Upper lobe of right lung (tissue), 1 donor: ENCODE data around the gene IFNG. TPM values are rescaled to one million over a fixed set of nuclear protein-coding genes. Genes with fewer than 3 reads are reported as not detected.
A peak's percentile ranks its signal among the peaks of the same experiment; 100 is the strongest.
"Not testable (repeated sequence)": the region's sequence is repeated elsewhere in the genome, so short reads cannot be mapped to it uniquely, and the experiment has no call there.

Source experiments
- ATAC-seq: fragments of 200-7000 bp; cut with Tn5 transposase; one replicate; pipeline ENCODE4 v1.9.1; 2020; ENCODE audit warnings: mild to moderate bottlenecking, moderate library complexity
- DNase-seq: peaks from one replicate; pipeline ENCODE4 v3.0.0-alpha.2; 2020
- H3K27ac ChIP-seq: fragments of 200-600 bp; one replicate; pipeline ENCODE4 v1.8.0; 2022
- H3K27me3 ChIP-seq: fragments of 200-600 bp; one replicate; pipeline ENCODE4 v1.8.0; 2022; ENCODE audit warnings: mild to moderate bottlenecking
- H3K36me3 ChIP-seq: fragments of 200-600 bp; one replicate; pipeline ENCODE4 v1.8.0; 2022
- H3K4me1 ChIP-seq: fragments of 200-600 bp; one replicate; pipeline ENCODE4 v1.8.0; 2022
- H3K4me3 ChIP-seq: fragments of 200-600 bp; one replicate; pipeline ENCODE4 v1.8.0; 2022; ENCODE audit warnings: mild to moderate bottlenecking
- H3K9me3 ChIP-seq: fragments of 200-600 bp; one replicate; pipeline ENCODE4 v1.8.0; 2022
- intact Hi-C: fragments of 100-400 bp; cut with DNase I; formaldehyde crosslinking; loops from one replicate; pipeline ENCODE4 v1.11.0; 2022
- total RNA-seq: library from RNA; stranded (reverse); fragmentation: NEBNext Ultra II Directional; extraction: Animal tissue kit (Norgen Biotek cat#: 25700); gene quantifications from one replicate; pipeline ENCODE4 v1.2.1, GENCODE V29; 2021
- TF ChIP-seq, protein P1 (sequence below): fragments of 200-600 bp; IDR thresholded peaks from one replicate; pipeline ENCODE4 v1.8.0; 2022; ENCODE audit warnings: antibody characterized with exemption
- donor health status: DM: no; HTN: yes; CAD: no; lungs with severe emphysema.

IFNG gene
- total RNA-seq, 1 donor from 2014 or later: not detected

DNA sequence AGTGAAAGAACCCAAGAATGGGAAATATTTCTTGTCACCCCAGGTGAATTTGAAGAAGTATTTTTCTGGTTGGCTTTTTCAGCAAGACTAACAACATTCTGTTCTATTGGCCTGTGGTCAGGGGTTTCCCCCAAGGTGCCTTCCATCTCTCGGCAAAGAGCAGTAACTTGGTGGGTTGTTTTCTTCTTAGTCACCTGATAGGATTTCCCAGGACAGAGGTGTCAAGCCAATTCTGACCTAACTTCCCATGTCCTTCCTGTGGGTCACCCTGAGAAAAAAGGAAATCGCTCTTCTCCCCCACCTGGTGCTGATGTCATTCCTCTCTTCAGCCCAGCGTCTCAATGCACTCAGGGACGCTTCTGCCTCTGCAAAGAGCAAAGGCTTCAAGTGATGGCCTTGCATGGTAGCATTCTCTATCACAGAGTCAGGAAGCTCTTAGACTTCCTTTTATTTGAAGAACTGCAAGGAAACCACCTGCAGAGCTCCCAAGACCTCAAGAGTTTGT lies 16.1 kb upstream of the IFNG start:
- no peaks in the 10 kb centered on the region for H3K27me3 ChIP-seq
- no peaks in the 10 kb centered on the region for H3K4me1 ChIP-seq
- intact Hi-C loops: no loop called here
- H3K4me3 ChIP-seq: no peak overlapping the region
- ATAC-seq (peak; percentile 30), DNase-seq (no peak)
- H3K36me3 ChIP-seq: no peaks in the 10 kb centered on the region
- no peak overlapping the region for H3K27ac ChIP-seq
- TF ChIP-seq, protein P1, sequence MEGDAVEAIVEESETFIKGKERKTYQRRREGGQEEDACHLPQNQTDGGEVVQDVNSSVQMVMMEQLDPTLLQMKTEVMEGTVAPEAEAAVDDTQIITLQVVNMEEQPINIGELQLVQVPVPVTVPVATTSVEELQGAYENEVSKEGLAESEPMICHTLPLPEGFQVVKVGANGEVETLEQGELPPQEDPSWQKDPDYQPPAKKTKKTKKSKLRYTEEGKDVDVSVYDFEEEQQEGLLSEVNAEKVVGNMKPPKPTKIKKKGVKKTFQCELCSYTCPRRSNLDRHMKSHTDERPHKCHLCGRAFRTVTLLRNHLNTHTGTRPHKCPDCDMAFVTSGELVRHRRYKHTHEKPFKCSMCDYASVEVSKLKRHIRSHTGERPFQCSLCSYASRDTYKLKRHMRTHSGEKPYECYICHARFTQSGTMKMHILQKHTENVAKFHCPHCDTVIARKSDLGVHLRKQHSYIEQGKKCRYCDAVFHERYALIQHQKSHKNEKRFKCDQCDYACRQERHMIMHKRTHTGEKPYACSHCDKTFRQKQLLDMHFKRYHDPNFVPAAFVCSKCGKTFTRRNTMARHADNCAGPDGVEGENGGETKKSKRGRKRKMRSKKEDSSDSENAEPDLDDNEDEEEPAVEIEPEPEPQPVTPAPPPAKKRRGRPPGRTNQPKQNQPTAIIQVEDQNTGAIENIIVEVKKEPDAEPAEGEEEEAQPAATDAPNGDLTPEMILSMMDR: no peak
- no peaks in the 10 kb centered on the region for H3K9me3 ChIP-seq

DNA sequence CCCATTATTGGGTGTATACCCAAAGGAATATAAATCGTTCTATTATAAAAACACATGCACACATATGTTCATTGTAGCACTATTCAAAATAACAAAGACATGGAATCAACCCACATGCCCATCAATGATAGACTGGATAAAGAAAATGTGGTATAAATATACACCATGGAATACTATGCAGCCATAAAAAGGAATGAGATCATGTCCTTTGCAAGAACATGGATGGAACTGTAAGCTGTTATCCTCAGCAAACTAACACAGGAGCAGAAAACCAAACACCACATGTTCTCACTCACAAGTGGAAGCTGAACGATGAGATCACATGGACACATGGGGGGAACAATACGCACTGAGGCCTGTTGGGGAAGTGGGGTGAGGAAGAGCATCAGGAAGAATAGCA lies 15.2 kb upstream of the IFNG start:
- H3K9me3 ChIP-seq, H3K27ac ChIP-seq, DNase-seq, H3K4me3 ChIP-seq, H3K36me3 ChIP-seq, H3K27me3 ChIP-seq, H3K4me1 ChIP-seq, ATAC-seq, intact Hi-C loops: not testable (repeated sequence)

DNA sequence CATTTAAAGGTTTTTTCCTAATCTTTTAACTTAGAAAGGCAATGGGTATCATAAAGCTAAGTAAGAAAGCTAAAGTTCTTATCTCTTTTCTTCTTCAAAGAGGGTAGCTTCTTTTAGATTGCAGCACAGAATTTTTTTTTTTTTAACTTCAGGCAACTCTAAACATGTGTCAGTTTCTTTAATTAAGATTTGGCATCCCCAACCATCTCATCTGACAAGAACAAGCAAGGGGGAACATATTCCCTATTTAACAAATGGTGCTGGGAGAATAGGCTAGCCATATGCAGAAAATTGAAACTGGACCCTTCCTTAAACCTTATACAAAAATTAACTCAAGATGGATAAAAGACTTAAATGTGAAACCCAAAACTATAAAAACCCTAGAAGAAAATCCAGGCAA lies 14.3 kb upstream of the IFNG start:
- H3K27me3 ChIP-seq: no peaks in the 10 kb centered on the region
- no peak overlapping the region for H3K4me3 ChIP-seq
- no peaks in the 10 kb centered on the region for H3K4me1 ChIP-seq
- H3K9me3 ChIP-seq: no peaks in the 10 kb centered on the region
- no peak overlapping the region for H3K27ac ChIP-seq
- intact Hi-C loops: no loop called here
- no peaks in the 10 kb centered on the region for H3K36me3 ChIP-seq
- TF ChIP-seq, protein P1: no peak
- no peak for DNase-seq
- no peak for ATAC-seq

DNA sequence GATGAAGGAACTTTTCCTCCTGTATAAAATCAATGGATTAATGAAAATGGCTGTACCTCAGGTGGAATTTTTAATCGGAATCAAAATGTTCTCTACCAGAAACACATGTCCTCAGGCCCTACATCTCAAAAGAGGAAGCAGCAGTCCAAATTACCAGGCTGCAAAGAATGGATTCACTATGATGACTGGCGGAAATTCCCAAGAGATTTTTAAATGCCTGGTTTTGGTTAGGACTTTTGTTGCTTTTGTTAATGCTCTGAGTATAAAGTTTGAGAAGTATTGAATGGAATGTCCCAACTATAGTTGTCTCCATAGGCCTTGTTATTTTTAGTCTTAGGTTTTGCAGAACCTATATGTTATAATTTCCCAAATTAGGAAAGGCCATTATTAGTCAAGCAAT lies 11.2 kb upstream of the IFNG start:
- Histone ChIP-seq H3K27ac (no peak overlapping the region), H3K4me1 (no peaks in the 10 kb centered on the region), H3K9me3 (no peaks in the 10 kb centered on the region), H3K27me3 (no peaks in the 10 kb centered on the region), H3K36me3 (no peaks in the 10 kb centered on the region), H3K4me3 (no peak overlapping the region)
- intact Hi-C loops: no loop called here
- no peak for ATAC-seq
- no peak for DNase-seq
- TF ChIP-seq, protein P1: no peak

DNA sequence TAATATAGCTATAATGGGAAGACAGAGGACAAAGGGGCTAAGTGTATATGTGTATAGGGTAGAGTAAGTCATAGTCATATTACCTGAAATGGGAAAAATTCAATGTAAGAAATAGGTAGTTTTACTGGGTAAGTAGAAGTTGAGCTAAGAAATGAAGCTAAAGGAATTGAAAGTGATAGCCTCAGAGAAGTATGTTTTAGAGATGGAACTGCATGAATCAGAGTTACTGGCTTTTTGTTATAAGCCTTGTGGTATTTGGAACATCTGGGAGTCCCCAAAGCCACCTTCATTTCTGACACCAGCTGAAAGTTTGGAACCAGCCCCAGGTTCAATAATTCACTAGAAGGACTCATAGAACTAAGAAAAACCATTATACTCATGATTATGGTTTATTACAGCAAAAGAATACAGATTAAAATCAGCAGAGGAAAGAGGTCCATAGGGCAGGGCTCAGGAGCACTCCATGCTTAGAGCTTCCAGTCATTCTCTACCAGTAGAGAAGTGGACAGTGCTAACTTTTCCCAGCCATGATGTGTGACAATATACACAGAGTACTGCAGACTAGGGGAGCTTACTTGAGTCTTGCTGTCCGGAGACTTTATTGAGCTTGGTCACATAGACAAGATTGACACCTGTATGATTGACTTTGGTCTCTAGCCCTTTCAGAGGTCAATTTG lies 9.8 kb upstream of the IFNG start:
- no peak for DNase-seq
- no peaks in the 10 kb centered on the region for H3K27me3 ChIP-seq
- H3K9me3 ChIP-seq: no peaks in the 10 kb centered on the region
- no peaks in the 10 kb centered on the region for H3K36me3 ChIP-seq
- H3K4me3 ChIP-seq: no peak overlapping the region
- no peak overlapping the region for H3K27ac ChIP-seq
- no peak for ATAC-seq
- TF ChIP-seq, protein P1: no peak
- intact Hi-C loops: no loop called here
- H3K4me1 ChIP-seq: no peaks in the 10 kb centered on the region

DNA sequence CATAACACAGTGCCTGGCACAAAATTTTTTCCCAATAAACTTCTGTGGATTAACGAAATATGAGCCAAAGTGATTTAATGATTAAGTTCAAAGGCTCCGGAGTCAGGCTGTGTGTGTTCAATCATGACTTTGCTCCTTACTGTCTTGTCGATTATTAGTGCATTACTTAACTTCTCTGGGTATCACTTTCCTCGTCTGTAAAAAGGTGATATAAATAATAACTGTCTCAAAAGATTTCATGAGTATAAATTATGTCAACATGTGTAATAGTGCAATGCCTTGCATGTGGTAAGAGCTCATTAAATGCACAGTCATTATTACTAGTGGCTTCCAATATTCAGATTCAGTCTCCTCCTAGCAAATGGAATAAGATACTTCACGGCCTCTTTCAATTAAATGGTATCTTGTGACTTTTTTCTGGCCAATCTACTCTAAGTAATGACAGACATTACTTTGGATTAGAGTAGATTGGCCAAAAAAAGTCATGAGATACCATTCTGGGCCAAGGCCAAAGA lies 6.8 kb upstream of the IFNG start:
- Histone ChIP-seq H3K4me3 (no peak overlapping the region), H3K27ac (no peak overlapping the region), H3K27me3 (no peaks in the 10 kb centered on the region), H3K4me1 (no peaks in the 10 kb centered on the region), H3K36me3 (no peaks in the 10 kb centered on the region), H3K9me3 (no peaks in the 10 kb centered on the region)
- TF ChIP-seq, protein P1: no peak
- ATAC-seq (no peak), DNase-seq (no peak)
- intact Hi-C loops: no loop called here
